HG02938 (cell line): ENCODE results near the gene ADM5.

Source experiments
- ATAC-seq: cut with Tn5 transposase; IDR thresholded peaks from one replicate; pipeline ENCODE4 v1.9.1; 2021; ENCODE audit warnings: mild to moderate bottlenecking, moderate library complexity; ENCODE audit not compliant: unreplicated experiment

ADM5 gene

DNA sequence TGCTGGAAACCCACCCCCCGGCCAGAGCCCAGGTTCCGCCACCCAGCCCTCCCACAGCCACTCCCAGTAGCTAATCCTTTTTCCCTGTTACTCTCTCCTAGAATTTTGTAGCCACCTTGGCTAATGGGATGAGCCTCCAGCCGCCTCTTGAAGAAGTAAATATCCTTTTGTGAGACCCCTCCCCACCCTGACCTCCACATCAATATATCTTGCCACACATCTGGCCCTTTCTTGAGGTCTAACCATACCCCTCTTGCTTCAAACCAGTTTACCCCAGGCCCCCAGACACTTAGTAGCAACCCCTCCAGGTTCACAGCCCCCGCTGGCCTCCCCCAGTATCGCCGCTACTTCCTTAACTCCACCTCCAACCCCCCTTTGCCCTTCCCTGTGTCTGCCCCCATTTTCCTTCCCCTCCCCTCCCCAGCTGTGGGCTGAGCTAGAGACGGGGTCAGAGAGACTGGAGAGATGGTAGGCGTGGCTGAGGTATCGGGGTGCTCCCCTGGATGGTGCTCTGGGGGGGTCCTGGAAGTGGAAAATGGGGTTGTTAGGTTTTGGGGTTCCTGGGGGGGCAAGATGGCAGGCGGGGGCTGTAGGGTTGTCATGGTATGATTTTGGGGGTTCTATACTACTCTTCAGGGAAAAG is 9.5 kb upstream of the ADM5 start:
- ATAC-seq, result no peak

DNA sequence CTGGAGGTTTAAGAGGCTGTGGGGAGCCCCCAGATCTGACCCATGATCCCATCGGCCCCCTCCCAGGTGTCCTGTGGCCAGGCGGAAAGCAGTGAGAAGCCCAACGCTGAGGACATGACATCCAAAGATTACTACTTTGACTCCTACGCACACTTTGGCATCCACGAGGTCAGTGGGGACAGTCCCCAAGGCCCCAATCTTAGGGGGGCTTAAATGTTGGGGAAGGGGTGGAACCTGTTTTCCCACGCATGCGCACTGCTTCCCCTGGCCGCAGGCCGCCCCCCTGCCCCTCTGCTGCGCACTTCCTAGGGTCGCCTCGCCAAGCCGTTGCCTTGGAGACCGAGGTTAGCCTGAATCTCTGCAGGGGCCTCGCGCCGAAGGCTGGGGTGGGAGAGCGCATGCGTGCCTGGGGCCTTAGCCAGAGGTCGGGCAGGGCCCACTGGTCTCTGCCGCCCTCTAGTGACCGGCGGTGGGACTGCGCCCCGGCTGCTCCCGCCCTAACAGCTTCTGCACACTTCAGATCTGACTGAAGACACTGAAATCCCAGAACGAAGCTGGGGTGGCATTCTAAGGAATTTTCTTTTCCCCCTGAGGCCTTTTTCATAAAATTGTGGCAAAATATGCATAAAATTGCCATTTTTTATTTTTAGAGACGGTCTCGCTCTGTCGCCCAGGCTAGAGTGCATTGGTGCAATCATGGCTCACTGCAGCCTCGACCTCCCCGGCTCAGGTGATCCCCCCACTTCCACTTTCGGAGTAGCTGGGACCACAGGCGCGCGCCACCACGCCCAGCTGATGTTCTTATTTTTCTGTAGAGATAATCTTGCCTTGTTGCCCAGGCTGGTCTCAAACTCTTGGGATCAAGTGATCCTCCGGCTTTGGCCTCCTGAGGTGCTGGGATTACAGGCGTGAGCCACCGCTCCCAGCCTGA is 8.7 kb upstream of the ADM5 start:
- ATAC-seq, result no peak

DNA sequence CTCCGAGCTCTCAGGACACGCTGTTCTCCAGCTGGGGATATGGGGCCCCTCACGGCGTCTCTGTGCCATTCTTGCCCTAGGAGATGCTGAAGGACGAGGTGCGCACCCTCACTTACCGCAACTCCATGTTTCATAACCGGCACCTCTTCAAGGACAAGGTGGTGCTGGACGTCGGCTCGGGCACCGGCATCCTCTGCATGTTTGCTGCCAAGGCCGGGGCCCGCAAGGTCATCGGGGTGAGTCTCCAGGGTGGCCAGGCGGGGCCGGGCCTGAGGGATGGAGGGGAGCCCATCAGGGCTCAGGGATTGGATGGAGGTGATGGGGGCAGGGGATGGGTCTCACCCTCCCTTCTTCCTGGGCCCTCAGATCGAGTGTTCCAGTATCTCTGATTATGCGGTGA is 7.6 kb upstream of the ADM5 start:
- no peak for ATAC-seq

DNA sequence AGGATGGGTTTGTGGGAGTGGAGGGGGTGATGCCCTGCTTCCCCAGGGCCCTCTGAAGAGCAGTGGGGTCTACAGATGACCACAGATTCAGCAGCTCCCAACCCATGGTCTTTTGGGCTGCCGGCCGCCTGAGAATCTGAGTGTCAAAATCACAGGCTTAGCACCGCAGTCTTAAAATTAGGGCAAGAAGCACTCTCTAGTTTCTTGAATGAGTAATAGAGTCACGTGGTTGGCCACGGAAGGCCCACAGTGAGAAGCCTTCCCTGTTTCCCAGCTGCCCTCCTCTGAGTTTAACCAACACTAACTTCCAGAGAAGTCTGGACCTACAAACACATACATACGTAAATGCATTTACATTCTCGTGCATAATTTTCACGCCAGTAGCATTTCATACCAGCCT is 7.1 kb upstream of the ADM5 start:
- ATAC-seq, result no peak

DNA sequence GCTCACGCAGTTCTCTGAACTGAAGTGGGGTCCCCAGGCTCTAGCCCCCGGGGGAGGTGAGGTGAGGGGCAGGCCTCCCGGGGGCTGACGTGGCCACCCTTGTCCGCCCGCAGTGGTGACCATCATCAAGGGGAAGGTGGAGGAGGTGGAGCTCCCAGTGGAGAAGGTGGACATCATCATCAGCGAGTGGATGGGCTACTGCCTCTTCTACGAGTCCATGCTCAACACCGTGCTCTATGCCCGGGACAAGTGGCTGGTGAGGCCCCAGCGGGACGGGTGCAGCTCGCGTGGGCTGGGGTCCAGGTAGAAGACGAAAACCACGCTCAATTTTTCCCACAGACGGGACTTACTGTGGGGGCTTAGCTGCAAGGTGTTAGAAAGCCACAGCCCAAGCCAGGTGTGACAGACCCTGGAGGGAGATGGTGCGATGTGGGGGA is 5.6 kb upstream of the ADM5 start:
- ATAC-seq, result no peak

DNA sequence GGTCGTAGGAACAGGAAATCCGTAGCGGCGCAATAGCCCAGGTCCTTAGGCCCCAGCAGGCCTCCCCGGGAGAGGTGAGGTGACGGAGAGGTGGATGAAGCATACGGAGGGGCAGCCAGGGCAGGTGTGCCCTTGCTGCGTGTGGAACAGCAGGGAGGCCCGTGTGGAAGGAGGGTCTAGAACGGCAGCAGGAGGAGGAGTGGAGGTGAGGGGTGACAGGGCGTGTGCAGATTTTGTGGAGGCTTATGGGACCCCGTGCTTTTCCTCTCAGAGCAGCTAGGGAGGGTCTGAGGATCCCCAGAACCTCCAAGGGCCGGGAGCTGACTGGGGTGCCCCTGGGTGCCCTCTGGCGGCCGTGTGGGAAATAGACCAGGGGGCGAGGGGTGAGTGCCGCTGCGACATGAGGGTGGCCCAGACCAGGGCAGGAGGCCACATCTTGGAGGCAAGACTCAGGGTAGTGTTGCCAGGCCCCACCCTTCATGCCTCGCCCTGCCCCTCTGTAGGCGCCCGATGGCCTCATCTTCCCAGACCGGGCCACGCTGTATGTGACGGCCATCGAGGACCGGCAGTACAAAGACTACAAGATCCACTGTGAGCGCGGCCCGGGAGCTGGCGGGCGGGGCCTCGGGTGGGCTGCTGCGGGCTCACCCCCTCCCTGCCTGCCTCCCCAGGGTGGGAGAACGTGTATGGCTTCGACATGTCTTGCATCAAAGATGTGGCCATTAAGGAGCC is 5.0 kb upstream of the ADM5 start:
- ATAC-seq, result no peak

DNA sequence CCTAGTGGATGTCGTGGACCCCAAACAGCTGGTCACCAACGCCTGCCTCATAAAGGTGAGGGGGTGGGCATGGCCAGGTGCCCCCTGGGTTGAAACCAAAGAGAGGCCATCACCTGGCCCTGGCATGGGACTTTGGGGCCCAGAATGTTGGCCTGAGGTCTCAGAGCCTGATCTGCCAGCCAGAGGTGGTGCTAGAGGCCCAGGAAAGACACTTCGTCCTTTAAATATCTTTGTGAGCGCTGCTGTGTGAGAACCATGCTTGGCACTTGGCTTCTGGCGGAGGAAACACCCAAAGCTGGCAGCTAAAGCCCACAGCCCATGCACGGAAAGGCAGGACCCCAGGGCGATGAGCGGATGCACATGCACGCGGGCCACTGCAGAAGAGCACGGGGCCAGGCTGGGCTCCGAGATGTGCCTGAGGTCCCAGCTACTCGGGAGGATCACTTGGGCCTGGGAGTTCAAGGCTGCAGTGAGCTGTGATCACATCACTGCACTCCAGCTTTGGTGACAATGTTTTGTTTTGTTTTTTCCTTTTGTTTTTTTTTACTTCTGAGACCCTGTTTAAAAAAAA is 4.3 kb upstream of the ADM5 start:
- no peak for ATAC-seq

DNA sequence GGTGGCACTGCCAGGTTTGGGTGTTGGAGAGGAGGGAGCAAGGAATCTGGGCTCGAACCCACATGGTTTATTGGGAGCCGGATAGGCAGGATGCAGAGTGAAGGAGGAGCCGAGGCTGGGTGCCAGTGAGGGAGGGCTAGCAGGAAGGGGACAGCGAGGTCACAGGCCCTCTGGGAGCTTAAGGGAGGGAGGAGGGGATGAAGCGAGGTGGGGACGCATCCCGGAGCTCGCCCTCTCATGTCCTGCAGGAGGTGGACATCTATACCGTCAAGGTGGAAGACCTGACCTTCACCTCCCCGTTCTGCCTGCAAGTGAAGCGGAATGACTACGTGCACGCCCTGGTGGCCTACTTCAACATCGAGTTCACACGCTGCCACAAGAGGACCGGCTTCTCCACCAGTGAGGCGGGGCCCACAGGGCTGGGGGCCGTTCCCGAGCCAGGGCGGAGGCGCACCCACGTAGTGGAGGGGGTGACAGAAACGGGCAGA is 3.5 kb upstream of the ADM5 start:
- ATAC-seq, result no peak

DNA sequence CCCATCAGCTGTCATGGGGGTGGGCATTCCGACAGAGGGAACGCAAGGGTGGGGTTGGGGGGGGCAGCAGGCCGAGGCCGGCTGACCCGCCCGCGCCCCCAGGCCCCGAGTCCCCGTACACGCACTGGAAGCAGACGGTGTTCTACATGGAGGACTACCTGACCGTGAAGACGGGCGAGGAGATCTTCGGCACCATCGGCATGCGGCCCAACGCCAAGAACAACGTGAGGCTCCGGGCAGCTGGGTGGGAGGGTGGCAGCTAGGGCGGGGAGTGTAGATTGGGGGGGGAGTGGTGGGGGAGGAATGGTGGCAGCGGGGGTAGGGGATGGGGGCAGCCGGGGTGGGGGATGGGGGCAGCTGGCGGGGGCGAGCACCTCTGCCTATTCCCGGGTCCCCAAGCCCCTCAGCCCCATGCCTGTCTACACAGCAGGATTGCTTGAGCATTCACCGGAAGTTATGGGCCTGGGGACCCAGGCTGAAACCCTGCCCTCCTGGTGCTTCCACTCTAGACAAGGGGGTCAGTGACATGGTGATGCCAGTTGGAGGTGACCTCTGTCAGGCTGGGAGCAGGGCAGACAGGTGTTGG is 2.8 kb upstream of the ADM5 start:
- no peak for ATAC-seq

DNA sequence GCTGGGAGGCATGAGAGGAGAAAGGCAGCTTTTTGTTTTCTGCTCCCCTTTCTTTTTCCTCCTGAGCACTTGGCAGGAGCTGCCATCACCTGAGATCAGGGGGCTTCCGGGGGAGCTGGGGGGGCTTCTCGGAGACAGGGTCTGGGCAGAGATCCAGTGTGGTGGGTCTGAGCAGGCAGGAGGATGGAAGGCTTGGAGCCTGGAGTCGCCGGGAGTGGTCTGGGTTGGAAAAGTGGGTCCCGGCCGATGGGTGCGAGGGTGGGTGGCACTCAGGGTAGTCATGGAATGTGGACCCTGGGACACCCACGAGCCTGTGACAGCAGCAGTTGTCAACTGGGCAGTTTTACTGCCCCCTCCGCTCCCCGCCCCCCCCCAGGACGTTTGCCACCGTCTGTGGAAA is 2.2 kb upstream of the ADM5 start:
- no peak for ATAC-seq

DNA sequence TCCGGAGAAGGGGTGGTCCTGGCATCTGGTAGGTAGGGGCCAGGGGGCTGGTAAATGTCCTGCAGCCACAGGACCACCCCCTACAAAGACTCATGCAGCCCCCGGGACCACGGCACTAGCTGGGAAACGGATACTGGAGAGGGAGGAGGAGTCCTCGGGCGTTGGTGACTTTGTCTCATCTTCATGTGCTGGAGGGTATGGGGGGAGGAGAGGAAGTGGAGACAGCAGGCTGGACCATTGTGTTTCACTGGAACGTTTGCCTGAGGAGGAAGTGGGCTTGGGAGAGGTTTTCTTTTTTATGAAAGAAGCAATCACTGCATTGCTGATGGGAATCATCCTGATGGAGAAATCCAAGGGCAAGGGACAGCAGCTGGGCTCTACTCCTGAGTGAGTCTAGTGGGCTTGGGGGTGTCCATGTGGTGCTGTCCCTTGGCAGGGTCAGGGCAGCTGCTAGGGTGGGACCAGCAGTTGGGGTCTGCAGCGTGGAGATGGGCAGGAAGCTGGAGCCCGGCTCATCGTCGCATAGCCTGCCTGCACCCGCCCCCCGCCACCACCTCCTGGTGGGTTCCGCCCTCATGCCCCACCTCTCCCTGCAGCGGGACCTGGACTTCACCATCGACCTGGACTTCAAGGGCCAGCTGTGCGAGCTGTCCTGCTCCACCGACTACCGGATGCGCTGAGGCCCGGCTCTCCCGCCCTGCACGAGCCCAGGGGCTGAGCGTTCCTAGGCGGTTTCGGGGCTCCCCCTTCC is 1.7 kb upstream of the ADM5 start:
- no peak for ATAC-seq

DNA sequence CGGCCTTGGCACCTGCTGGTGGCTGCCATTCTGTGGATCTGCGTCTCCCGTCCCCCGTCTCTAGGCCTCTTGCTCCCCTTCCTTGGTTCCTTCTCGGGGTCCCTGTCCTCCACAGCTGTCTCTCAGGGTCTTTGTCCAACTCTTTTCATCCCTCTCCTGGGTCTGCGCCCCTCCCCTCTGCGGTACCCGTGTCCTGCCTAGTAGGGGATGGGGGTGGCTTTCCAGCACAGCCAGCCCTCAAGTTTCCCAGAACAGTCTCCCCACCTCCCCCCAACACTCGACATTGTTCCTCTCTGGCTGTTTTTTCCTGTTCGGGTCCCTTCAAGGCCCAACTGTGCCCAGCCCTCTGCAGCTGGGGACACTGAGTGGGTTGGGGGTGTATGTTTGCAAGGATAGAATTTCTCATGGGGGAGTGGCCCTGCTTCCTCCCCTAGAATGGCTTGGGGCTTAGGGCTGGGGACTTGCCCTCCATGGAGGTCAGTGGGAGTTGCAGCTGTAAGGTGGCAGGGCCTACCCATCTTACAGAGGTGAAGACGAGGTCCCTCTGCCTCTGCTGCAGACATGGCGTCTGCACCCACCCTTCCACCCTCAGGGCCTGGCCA is 762 bp upstream of the ADM5 start:
- ATAC-seq, result no peak

DNA sequence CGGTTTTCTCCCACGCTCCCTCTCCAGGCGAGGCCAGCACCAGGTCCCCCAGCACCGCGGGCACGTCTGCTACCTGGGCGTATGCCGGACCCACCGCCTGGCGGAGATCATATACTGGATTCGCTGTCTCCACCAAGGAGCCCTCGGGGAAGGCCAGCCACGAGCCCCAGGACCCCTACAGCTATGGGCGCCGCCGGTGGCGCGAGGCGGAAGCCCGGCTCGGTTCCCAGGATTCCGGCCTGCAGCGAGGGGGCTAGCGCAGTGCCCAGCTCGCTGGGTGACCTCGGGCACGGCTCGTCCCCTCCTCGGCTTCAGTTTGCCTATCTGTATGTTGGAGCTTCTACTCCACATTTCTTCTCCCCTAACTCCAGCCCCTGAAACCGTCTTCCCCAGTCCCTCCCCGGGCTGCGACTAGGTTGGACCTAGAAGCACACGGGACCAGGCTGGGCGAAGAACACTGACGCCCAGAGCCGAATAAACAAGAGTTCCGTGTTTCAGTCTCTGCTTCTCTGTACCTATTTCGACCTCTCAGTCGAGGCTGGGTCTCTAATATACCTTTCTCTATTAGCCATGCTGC is 773 bp downstream of the ADM5 start:
- no peak for ATAC-seq

DNA sequence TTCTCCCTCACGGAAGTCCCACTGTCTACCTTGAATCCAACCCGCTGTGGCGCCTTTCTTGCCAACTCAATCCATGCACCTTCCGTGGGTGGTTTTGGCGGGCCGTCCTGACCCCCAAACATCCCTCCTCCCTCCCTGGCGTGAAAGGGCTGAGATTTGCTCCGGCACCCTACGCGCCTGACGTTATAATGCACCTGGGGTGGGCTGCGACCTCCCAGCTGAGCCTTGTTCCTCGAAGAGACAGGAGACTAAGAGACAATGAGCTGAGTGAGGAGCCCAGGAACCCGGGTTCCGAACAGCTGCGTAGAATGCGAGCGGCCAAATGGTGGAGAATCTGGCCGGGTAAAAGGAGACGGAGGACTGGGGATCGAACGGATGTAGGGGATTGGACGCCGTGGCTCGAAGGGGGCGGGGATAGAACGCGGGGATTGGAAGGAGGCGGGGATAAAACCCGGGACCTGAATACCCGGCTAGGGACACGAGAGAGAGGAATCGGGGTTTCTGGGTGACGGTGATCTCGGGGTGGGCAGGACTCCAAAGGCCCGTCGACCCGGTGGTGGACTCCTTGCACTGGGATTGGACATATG is 1.4 kb downstream of the ADM5 start, which contains the start of gene CPT1C:
Gene CPT1C (plus strand): TSS at position 461 of the 587 bp plus-strand sequence. CDS start 1,137 bp downstream, outside the sequence.
- ATAC-seq, result no peak

DNA sequence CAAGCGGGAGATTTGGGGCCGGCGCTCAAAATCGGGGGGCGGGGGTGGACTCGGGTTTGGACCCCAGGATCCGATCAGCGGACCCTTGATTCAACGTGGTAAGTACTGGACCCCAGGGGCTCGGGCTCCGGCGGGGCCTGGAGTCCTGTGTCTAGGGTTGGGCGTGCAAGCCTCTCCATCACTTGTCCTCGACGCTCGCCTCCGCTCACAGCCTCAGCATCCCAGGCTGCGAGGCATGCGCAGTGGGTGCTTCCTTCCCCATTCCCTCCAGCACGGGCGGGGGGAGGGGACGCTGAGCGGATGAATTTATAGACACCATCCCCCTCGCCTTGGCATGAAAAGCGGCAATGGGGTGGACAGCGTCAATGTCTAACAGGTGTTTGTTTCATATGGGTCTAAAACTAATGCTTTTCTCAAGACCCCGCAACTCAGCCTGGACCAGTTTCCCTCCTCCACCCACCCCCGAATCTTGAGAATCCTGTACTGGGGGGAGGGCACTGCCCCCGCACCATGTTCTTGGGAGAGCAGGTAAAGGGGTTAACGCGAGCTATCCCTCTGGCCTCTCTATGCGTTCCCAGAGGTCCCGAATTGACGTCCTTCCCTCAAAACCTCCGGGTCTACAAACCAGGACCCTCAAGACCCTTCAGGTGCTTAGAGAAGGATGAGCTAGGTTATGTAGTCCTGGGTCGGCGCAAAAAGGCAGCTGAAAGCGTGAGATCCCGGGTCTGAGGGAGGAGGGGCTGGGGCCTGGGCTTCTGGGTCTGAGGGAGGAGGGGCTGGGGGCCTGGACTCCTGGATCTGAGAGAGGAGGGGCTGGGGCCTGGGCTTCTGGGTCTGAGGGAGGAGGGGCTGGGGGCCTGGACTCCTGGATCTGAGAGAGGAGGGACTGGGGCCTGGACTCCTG is 2.1 kb downstream of the ADM5 start:
- no peak for ATAC-seq

DNA sequence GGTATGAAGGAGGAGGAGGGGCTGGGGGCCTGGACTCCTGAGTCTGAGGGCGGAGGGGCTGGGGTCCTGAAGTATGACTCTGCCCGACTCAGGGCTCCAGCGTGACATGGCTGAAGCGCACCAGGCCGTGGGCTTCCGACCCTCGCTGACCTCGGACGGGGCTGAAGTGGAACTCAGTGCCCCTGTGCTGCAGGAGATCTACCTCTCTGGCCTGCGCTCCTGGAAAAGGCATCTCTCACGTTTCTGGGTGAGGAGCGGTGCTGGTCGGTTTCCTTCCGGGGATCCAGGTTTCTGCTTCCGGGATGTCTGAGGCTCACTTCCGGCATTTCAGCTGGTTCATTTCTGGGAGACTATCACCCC is 2.7 kb downstream of the ADM5 start:
- no peak for ATAC-seq

DNA sequence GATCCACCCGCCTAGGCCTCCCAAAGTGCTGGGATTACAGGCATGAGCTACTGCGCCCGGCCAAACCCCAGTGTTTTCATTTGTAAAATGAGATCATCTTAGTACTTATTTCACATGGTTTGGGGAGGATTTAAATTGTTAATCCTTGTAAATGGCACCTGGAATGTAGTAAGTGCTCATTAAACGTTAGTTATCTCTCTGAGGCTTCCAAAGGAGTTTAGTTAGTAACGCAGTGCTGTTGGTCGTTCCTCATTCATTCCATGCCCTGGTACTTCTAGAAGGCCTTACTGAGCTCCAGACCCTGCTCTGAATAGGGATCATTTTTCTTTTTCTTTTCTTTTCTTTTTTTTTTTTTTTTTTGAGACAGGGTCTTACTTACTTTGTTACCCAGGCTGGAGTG is 6.7 kb downstream of the ADM5 start:
- ATAC-seq, result no peak

DNA sequence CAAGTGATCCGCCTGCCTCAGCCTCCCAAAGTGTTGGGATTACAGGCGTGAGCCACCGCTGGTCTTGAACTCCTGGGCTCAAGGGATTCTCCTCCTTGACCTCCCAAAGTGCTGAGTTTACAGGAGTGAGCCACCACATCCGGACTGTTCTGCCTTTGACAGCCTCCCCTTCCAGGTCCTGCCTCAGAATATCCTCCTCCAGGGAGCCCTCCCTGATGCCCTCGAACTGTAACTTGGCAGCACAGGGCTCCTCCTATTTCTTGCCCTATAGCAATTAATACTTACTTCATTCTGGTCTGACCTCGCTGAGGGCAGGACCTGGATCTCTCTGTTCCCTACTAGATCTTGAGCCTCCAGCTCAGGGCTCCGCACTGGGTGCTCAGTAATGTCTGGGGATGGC is 7.5 kb downstream of the ADM5 start:
- ATAC-seq, result no peak
